HepG2 (cell line): ENCODE results near the gene TUT1. TPM values are rescaled to one million over a fixed set of nuclear protein-coding genes. Genes with fewer than 3 reads are reported as not detected.
A peak's percentile ranks its signal among the peaks of the same experiment; 100 is the strongest.

Experiments used
- KMT2B ChIP-seq: IDR thresholded peaks from 2 replicates; pipeline ENCODE4 v1.6.1; 2016; ENCODE audit warnings: missing genetic modification reagents, missing compliant biosample characterization
- SATB2 ChIP-seq: sonication (generic); formaldehyde crosslinking; IDR thresholded peaks from 2 replicates; pipeline ENCODE4 v1.5.0; 2020; ENCODE audit warnings: missing genetic modification reagents
- SP2 ChIP-seq: sonication (generic); formaldehyde crosslinking; IDR thresholded peaks from 2 replicates; pipeline ENCODE4 v1.5.1; 2020; ENCODE audit warnings: mild to moderate bottlenecking, missing genetic modification reagents
- SRSF9 ChIP-seq: fragments of 200-400 bp; formaldehyde crosslinking; IDR thresholded peaks from 2 replicates; pipeline ENCODE4 v1.6.1; 2018; ENCODE audit warnings: borderline replicate concordance, mild to moderate bottlenecking, low read depth, low read length; ENCODE audit not compliant: insufficient read depth, poor library complexity, severe bottlenecking
- TCF12 ChIP-seq, 2 experiments: fragments of 450-650 bp in 1 of 2; sonication (generic) in 1 of 2; formaldehyde crosslinking in 1 of 2; IDR thresholded peaks; 2 replicates each; pipeline versions ENCODE4 v1.6.1 to v1.8.0; 2017 to 2022; ENCODE audit warnings: antibody characterized with exemption in 1 of 2, mild to moderate bottlenecking in 1 of 2, missing genetic modification reagents in 1 of 2, moderate library complexity in 1 of 2
- TP53 ChIP-seq: sonication (generic); formaldehyde crosslinking; conservative IDR thresholded peaks from 2 replicates; pipeline ENCODE4 v1.4.0; 2020; ENCODE audit warnings: missing genetic modification reagents
- YEATS4 ChIP-seq: sonication (generic); formaldehyde crosslinking; IDR thresholded peaks from 2 replicates; pipeline ENCODE4 v1.4.0; 2020; ENCODE audit warnings: missing genetic modification reagents, borderline replicate concordance
- ZNF615 ChIP-seq: sonication (generic); formaldehyde crosslinking; IDR thresholded peaks from 2 replicates; pipeline ENCODE4 v1.5.0; 2020; ENCODE audit warnings: mild to moderate bottlenecking, missing genetic modification reagents, borderline replicate concordance
- ZNF670 ChIP-seq: sonication (generic); formaldehyde crosslinking; IDR thresholded peaks from 2 replicates; pipeline ENCODE4 v1.8.0; 2022; ENCODE audit warnings: mild to moderate bottlenecking, missing genetic modification reagents, borderline replicate concordance
- ZSCAN30 ChIP-seq: sonication (generic); formaldehyde crosslinking; IDR thresholded peaks from 2 replicates; pipeline ENCODE4 v1.5.0; 2020; ENCODE audit warnings: mild to moderate bottlenecking, missing genetic modification reagents
- polyA plus RNA-seq, 8 experiments: library from polyadenylated mRNA; depleted of rRNA in 3 of 8; stranded (reverse) in 7 of 8; unstranded in 1 of 8; fragments of >200 nt; fragmentation: Illumina TruSeq in 4 of 8; extraction: Trizol in 4 of 8; gene quantifications; 2 replicates each; pipeline versions ENCODE4 v1.2.1 to v1.2.3, GENCODE V29; 2011 to 2016; ENCODE audit warnings: low read depth in 4 of 8, missing spikeins in 1 of 8, mixed read lengths in 1 of 8; ENCODE audit not compliant: insufficient read depth in 1 of 8
- total RNA-seq, 5 experiments: library from RNA; depleted of rRNA; stranded (reverse); fragments of >200 nt; fragmentation: Illumina TruSeq; extraction: Trizol; gene quantifications; 2 replicates each; pipeline ENCODE4 v1.2.3, GENCODE V29; 2016; ENCODE audit warnings: low read depth in 1 of 5
- TF ChIP-seq, protein P1 (sequence below): IDR thresholded peaks from 2 replicates; pipeline ENCODE4 v1.6.1; 2016; ENCODE audit warnings: missing biosample characterization, missing genetic modification reagents, low read depth
- TF ChIP-seq, protein P2 (sequence below): sonication (generic); formaldehyde crosslinking; IDR thresholded peaks from 2 replicates; pipeline ENCODE4 v1.8.1; 2023; ENCODE audit warnings: mild to moderate bottlenecking, inconsistent platforms, moderate library complexity, missing genetic modification reagents, borderline replicate concordance
- TF ChIP-seq, protein P3 (sequence below): sonication (generic); formaldehyde crosslinking; IDR thresholded peaks from 2 replicates; pipeline ENCODE4 v1.8.1; 2023; ENCODE audit warnings: missing genetic modification reagents, mild to moderate bottlenecking, borderline replicate concordance
- TF ChIP-seq, protein P4 (sequence below): sonication (generic); formaldehyde crosslinking; IDR thresholded peaks from 2 replicates; pipeline ENCODE4 v1.5.1; 2020; ENCODE audit warnings: mild to moderate bottlenecking, missing genetic modification reagents, moderate library complexity
- TF ChIP-seq, protein P5 (sequence below): sonication (generic); formaldehyde crosslinking; IDR thresholded peaks from 2 replicates; pipeline ENCODE4 v1.5.1; 2020; ENCODE audit warnings: missing genetic modification reagents, mild to moderate bottlenecking, borderline replicate concordance
- TF ChIP-seq, protein P6 (sequence below): sonication (generic); formaldehyde crosslinking; IDR thresholded peaks from 2 replicates; pipeline ENCODE4 v1.5.0; 2020; ENCODE audit warnings: mild to moderate bottlenecking, missing genetic modification reagents

TUT1 gene
- total and polyA plus RNA-seq, 2 of the 13 experiments (the other 11 are each of a cell fraction or from before 2014, with no cell fraction given) = 9.7 to 14.3 TPM

DNA sequence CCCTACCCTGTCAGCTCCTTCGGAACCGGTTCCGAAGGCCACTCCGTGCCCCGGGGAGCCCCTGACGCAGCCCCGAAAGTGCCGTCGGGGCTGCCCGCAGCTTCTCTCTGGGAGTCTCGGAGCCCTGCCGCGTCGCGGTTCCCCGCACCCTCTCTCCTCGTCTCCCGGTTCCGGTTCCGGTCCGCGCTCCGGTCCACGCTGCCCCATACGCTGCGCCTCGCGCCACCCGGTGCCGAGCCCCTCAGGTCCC lies 9.7 kb upstream of the TUT1 start (continued):
- TF ChIP-seq, protein P1, sequence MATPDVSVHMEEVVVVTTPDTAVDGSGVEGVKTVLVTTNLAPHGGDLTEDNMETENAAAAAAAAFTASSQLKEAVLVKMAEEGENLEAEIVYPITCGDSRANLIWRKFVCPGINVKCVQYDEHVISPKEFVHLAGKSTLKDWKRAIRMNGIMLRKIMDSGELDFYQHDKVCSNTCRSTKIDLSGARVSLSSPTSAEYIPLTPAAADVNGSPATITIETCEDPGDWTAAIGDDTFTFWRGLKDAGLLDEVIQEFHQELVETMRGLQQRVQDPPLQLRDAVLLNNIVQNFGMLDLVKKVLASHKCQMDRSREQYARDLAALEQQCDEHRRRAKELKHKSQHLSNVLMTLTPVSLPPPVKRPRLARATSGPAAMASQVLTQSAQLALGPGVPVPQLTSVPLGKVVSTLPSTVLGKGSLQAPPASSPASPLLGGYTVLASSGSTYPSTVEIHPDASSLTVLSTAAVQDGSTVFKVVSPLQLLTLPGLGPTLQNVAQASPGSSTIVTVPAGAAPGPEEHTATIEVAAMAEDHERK (CRISPR knock-in tag) = no peak
- TF ChIP-seq ZNF615 (CRISPR knock-in tag) (0 out of 2 replicates have a peak, but pooled peaks have one; percentile 76), ZNF670 (peak; percentile 84), TP53 (CRISPR knock-in tag) (peak; percentile 78; the same call in 1 of the 2 replicates), SRSF9 (no peak), TCF12 (IDR thresholded peaks at IDR 0.05) (no peak), TCF12 (CRISPR knock-in tag; IDR thresholded peaks at IDR 0.05) (0 out of 2 replicates have a peak, but pooled peaks have one; percentile 35), KMT2B (CRISPR knock-in tag) (no peak), SATB2 (CRISPR knock-in tag) (peak; percentile 37; the same call in 1 of the 2 replicates), SP2 (CRISPR knock-in tag) (peak; percentile 42; the same call in 1 of the 2 replicates), ZSCAN30 (CRISPR knock-in tag) (peak; percentile 92; the same call in 1 of the 2 replicates), YEATS4 (peak; percentile 77; the same call in 1 of the 2 replicates)
- TF ChIP-seq, protein P2, sequence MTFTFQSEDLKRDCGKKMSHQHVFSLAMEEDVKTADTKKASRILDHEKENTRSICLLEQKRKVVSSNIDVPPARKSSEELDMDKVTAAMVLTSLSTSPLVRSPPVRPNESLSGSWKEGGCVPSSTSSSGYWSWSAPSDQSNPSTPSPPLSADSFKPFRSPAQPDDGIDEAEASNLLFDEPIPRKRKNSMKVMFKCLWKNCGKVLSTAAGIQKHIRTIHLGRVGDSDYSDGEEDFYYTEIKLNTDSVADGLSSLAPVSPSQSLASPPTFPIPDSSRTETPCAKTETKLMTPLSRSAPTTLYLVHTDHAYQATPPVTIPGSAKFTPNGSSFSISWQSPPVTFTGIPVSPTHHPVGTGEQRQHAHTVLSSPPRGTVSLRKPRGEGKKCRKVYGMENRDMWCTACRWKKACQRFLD (CRISPR knock-in tag) = 0 out of 2 replicates have a peak, but pooled peaks have one; percentile 20
- TF ChIP-seq, protein P3, sequence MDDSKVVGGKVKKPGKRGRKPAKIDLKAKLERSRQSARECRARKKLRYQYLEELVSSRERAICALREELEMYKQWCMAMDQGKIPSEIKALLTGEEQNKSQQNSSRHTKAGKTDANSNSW = peak; percentile 65
- TF ChIP-seq, protein P4, sequence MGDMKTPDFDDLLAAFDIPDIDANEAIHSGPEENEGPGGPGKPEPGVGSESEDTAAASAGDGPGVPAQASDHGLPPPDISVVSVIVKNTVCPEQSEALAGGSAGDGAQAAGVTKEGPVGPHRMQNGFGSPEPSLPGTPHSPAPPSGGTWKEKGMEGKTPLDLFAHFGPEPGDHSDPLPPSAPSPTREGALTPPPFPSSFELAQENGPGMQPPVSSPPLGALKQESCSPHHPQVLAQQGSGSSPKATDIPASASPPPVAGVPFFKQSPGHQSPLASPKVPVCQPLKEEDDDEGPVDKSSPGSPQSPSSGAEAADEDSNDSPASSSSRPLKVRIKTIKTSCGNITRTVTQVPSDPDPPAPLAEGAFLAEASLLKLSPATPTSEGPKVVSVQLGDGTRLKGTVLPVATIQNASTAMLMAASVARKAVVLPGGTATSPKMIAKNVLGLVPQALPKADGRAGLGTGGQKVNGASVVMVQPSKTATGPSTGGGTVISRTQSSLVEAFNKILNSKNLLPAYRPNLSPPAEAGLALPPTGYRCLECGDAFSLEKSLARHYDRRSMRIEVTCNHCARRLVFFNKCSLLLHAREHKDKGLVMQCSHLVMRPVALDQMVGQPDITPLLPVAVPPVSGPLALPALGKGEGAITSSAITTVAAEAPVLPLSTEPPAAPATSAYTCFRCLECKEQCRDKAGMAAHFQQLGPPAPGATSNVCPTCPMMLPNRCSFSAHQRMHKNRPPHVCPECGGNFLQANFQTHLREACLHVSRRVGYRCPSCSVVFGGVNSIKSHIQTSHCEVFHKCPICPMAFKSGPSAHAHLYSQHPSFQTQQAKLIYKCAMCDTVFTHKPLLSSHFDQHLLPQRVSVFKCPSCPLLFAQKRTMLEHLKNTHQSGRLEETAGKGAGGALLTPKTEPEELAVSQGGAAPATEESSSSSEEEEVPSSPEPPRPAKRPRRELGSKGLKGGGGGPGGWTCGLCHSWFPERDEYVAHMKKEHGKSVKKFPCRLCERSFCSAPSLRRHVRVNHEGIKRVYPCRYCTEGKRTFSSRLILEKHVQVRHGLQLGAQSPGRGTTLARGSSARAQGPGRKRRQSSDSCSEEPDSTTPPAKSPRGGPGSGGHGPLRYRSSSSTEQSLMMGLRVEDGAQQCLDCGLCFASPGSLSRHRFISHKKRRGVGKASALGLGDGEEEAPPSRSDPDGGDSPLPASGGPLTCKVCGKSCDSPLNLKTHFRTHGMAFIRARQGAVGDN = peak; percentile 92; the same call in 1 of the 2 replicates
- TF ChIP-seq, protein P5, sequence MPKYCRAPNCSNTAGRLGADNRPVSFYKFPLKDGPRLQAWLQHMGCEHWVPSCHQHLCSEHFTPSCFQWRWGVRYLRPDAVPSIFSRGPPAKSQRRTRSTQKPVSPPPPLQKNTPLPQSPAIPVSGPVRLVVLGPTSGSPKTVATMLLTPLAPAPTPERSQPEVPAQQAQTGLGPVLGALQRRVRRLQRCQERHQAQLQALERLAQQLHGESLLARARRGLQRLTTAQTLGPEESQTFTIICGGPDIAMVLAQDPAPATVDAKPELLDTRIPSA (CRISPR knock-in tag) = peak; percentile 66; the same call in 1 of the 2 replicates
- TF ChIP-seq, protein P6, sequence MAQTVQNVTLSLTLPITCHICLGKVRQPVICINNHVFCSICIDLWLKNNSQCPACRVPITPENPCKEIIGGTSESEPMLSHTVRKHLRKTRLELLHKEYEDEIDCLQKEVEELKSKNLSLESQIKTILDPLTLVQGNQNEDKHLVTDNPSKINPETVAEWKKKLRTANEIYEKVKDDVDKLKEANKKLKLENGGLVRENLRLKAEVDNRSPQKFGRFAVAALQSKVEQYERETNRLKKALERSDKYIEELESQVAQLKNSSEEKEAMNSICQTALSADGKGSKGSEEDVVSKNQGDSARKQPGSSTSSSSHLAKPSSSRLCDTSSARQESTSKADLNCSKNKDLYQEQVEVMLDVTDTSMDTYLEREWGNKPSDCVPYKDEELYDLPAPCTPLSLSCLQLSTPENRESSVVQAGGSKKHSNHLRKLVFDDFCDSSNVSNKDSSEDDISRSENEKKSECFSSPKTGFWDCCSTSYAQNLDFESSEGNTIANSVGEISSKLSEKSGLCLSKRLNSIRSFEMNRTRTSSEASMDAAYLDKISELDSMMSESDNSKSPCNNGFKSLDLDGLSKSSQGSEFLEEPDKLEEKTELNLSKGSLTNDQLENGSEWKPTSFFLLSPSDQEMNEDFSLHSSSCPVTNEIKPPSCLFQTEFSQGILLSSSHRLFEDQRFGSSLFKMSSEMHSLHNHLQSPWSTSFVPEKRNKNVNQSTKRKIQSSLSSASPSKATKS = peak; percentile 82; the same call in 1 of the 2 replicates
